NT2/D1 (cell line): ENCODE measurements around the gene ST6GALNAC6.

ENCODE experiments used
- YY1 ChIP-seq: IDR thresholded peaks from 2 replicates; pipeline ENCODE4 v1.6.1; 2011; ENCODE audit not compliant: insufficient read length, insufficient read depth
- ZNF274 ChIP-seq: IDR thresholded peaks from 2 replicates; pipeline ENCODE4 v1.6.1; 2011; ENCODE audit warnings: mild to moderate bottlenecking, low read depth, low read length

- TF ChIP-seq ZNF274 (no peak), YY1 (no peak)
These were observed 25.5 kb downstream of the ST6GALNAC6 start for GRCh38 chr9:127873886-127874285.
